Measurements from ENCODE around the gene MYZAP. TPM values are rescaled to one million over a fixed set of nuclear protein-coding genes. Genes with fewer than 3 reads are reported as not detected.

Gene MYZAP
- total RNA-seq, 1 experiment from 2014 or later: 5.1 TPM

DNA sequence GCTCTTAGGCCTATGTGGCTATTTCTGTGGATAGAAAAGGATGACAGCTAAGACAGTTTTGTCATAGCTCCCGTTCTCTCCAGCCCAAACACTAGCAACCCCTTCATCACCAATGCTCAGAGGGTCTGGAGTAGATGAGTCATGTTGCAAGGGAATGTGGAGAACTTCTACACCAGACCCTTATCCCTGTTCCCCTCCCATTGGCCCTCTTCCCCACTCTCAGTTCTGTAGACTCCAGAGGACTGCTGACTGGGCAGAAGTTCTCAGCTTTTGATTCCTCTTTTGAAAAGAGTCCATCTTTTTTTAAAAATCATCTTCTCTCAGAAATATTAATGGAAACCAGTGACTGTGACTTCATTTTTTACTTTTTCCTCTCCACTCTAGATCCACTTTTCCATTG, 2.4 kb upstream of the MYZAP start:
- Mint-ChIP-seq H3K4me3 (ENCODE audit: low read depth, unreplicated experiment) (no peak overlapping the region), H3K27ac (ENCODE audit: unreplicated experiment) (no peak overlapping the region), H3K27me3 (ENCODE audit: unreplicated experiment) (no peaks in the 10 kb centered on the region), H3K4me1 (ENCODE audit: low read depth, unreplicated experiment) (peaks cover 37% of the 10 kb centered on the region), H3K9me3 (ENCODE audit: low read depth, unreplicated experiment) (no peaks in the 10 kb centered on the region), H3K36me3 (ENCODE audit: insufficient read depth, unreplicated experiment) (peaks cover 16% of the 10 kb centered on the region)
- CTCF ChIA-PET: no interaction called here
- BruUV-seq (replicated peaks): no TSS peak
- TF ChIP-seq, protein P1, sequence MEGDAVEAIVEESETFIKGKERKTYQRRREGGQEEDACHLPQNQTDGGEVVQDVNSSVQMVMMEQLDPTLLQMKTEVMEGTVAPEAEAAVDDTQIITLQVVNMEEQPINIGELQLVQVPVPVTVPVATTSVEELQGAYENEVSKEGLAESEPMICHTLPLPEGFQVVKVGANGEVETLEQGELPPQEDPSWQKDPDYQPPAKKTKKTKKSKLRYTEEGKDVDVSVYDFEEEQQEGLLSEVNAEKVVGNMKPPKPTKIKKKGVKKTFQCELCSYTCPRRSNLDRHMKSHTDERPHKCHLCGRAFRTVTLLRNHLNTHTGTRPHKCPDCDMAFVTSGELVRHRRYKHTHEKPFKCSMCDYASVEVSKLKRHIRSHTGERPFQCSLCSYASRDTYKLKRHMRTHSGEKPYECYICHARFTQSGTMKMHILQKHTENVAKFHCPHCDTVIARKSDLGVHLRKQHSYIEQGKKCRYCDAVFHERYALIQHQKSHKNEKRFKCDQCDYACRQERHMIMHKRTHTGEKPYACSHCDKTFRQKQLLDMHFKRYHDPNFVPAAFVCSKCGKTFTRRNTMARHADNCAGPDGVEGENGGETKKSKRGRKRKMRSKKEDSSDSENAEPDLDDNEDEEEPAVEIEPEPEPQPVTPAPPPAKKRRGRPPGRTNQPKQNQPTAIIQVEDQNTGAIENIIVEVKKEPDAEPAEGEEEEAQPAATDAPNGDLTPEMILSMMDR (IDR thresholded peaks at IDR 0.05; ENCODE audit: unreplicated experiment): no peak
- intact Hi-C loops (cut with micrococcal nuclease; ENCODE audit: unreplicated experiment): no loop called here
- no peak for DNase-seq

- no peak overlapping the region for H3K4me3 Mint-ChIP-seq (ENCODE audit: low read depth, unreplicated experiment)
- intact Hi-C loops (cut with micrococcal nuclease; ENCODE audit: unreplicated experiment): loop anchor here (2.0 kb wide), 1 partner anchor 17 kb away; no protein-coding TSS in a partner anchor
- no peaks in the 10 kb centered on the region for H3K9me3 Mint-ChIP-seq (ENCODE audit: low read depth, unreplicated experiment)
- H3K27ac Mint-ChIP-seq (ENCODE audit: unreplicated experiment): no peak overlapping the region
- TF ChIP-seq, protein P1 (IDR thresholded peaks at IDR 0.05; ENCODE audit: unreplicated experiment): no peak
- no TSS peak for BruUV-seq (replicated peaks)
- H3K27me3 Mint-ChIP-seq (ENCODE audit: unreplicated experiment): no peaks in the 10 kb centered on the region
- CTCF ChIA-PET: interaction anchor here (0.9 kb wide), 1 partner anchor 18 kb away, joined by 3 read pairs; no protein-coding TSS in a partner anchor
- peaks cover 16% of the 10 kb centered on the region for H3K36me3 Mint-ChIP-seq (ENCODE audit: insufficient read depth, unreplicated experiment)
- peaks cover 37% of the 10 kb centered on the region for H3K4me1 Mint-ChIP-seq (ENCODE audit: low read depth, unreplicated experiment)
- no peak for DNase-seq
Measured at GRCh38 chr15:57589754-57590153, 1.9 kb upstream of the MYZAP start.

GRCh38 chr15:57591237-57591821, 375 bp upstream of the MYZAP start:
- H3K27ac Mint-ChIP-seq (ENCODE audit: unreplicated experiment): peak overlapping the region; percentile 69
- DNase-seq: peak; percentile 38
- CTCF ChIA-PET: interaction anchor here (1.1 to 1.9 kb wide), 2 partner anchors 14 to 31 kb away, joined by 3 to 4 read pairs; no protein-coding TSS in a partner anchor
- TF ChIP-seq, protein P1 (IDR thresholded peaks at IDR 0.05; ENCODE audit: unreplicated experiment): no peak
- H3K4me1 Mint-ChIP-seq (ENCODE audit: low read depth, unreplicated experiment): peaks cover 47% of the 10 kb centered on the region
- H3K27me3 Mint-ChIP-seq (ENCODE audit: unreplicated experiment): no peaks in the 10 kb centered on the region
- H3K36me3 Mint-ChIP-seq (ENCODE audit: insufficient read depth, unreplicated experiment): peaks cover 16% of the 10 kb centered on the region
- H3K4me3 Mint-ChIP-seq (ENCODE audit: low read depth, unreplicated experiment): peak overlapping the region; percentile 84
- intact Hi-C loops (cut with micrococcal nuclease; ENCODE audit: unreplicated experiment): loop anchor here (2.0 kb wide), 1 partner anchor 15 kb away; no protein-coding TSS in a partner anchor
- H3K9me3 Mint-ChIP-seq (ENCODE audit: low read depth, unreplicated experiment): no peaks in the 10 kb centered on the region
- no TSS peak for BruUV-seq (replicated peaks)

- Mint-ChIP-seq H3K4me1 (ENCODE audit: low read depth, unreplicated experiment) (peaks cover 47% of the 10 kb centered on the region), H3K9me3 (ENCODE audit: low read depth, unreplicated experiment) (no peaks in the 10 kb centered on the region), H3K27me3 (ENCODE audit: unreplicated experiment) (no peaks in the 10 kb centered on the region), H3K27ac (ENCODE audit: unreplicated experiment) (no peak overlapping the region), H3K36me3 (ENCODE audit: insufficient read depth, unreplicated experiment) (peaks cover 16% of the 10 kb centered on the region), H3K4me3 (ENCODE audit: low read depth, unreplicated experiment) (peak overlapping the region; percentile 84)
- TF ChIP-seq, protein P1 (IDR thresholded peaks at IDR 0.05; ENCODE audit: unreplicated experiment): no peak
- intact Hi-C loops (cut with micrococcal nuclease; ENCODE audit: unreplicated experiment): loop anchor here (2.0 kb wide), 1 partner anchor 32 kb away; no protein-coding TSS in a partner anchor
- no peak for DNase-seq
- CTCF ChIA-PET: interaction anchor here (1.9 kb wide), 1 partner anchor 33 kb away, joined by 4 read pairs; no protein-coding TSS in a partner anchor
- BruUV-seq (replicated peaks): no TSS peak
Measured at GRCh38 chr15:57592426-57592825, 722 bp downstream of the MYZAP start.
